ENCODE data around the gene CXCR5.

Gene CXCR5

DNA sequence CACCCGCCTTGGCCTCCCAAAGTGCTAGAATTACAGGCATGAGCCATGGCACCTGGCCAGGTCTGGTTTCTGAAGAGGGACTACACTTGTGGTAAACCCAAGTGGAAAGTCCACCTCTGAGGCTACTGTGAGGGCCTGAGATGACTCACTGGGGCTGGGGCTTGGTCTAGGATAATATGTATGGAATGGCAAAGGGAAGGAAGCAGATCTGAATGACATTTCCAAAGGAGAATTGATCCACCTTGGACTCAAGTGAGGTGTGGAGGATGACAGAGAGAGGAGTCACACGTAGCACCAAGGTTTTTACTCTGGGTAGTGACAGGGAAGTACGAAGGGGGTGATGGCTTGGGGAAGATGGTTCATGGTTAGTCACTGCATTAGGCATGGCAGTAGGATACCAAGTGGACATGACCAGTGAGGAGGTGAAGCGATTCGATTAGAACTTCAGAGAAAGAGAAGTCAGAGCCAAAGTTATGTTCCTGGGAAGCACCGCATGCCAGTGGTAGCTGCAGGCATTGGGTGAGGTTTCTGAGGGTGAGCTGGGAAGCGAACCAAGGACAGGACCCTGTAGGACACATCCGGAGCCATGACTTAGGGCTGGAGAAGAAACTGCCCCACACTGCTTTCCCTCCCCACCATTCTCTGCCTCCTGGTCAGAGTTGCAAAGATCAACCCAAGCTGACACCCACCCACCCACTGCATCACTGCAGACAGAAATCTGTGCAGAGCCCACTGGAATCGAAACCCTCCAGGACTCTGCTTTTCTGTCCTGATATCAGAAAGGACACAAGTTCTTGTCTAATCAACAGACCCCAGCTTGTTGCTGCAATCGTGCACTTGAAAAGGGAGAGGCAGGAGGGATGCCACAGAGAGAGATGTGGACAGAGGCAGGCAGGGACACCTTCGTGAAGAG lies 55.1 kb downstream of the CXCR5 start:
- intact Hi-C loops (cut with DNase I), result loop anchor here (10.0 kb wide), 1 partner anchor 244 kb away; no protein-coding TSS in a partner anchor
- no peak for DNase-seq

GRCh38 chr11:118939404-118939915 lies 55.8 kb downstream of the CXCR5 start:
- intact Hi-C loops (cut with DNase I), result loop anchor here (10.0 kb wide), 1 partner anchor 245 kb away; no protein-coding TSS in a partner anchor

DNA sequence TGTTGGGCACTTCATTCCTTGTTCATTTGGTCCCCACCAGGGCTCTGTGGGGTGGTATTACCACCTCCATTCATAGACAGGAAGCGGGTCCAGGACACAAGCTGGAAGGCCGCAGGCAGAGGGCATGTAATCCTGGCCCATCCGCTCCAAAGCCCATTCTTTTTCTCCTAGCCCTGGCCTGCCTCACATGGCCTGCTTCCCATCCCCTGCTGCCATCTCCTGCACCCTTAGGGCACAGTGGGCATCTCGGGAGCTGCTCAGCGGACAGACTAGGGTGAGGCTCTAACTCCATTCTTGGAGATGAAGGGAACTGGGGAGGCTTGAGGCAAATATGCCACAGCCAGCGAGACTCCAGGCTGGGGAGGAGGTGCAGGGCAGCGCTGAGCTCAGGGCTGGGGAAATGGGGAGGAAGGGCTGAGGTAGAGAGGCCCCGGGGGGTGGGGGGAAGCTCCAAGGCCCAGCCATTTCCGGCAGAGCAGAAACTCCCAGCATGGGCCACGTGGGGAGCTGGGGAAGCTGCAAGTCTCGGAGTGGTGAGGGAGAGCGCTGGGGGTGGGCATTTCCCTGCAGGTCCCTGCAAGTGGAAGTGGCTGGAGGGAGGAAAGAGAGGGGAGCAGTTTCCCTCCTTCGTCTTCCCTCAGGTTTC lies 56.4 kb downstream of the CXCR5 start:
- peak in 13 of 42 donors; percentile 31 to 66 (median 45) for DNase-seq
- intact Hi-C loops (cut with DNase I), result loop anchor here (10.0 kb wide), 1 partner anchor 245 kb away; no protein-coding TSS in a partner anchor

More at GRCh38 chr11:118939404-118939915, 55.8 kb downstream of the CXCR5 start:
- DNase-seq, result peak in 4 of 42 donors; percentile 21 to 59 (median 50)

DNA sequence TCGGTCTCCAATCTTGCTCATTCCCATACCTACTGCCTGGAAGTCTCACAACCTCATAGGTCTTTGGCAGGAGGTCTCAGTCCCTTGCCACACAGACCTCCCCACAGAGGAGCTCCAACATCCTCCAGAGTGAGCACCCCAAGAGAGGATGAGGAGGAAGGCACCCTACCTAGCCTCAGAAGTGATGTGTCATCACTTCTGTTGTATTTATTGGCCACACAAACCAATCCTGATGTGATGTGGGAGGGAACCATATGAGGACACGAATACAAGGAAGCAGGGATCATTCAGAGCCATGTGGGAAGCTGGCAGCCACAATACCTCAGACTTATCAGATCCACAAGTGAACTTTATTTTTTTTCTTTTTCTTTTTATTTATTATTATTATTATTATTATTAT lies 63.4 kb downstream of the CXCR5 start:
- intact Hi-C loops (cut with DNase I), result no loop called here

More for the DNA sequence above, 63.4 kb downstream of the CXCR5 start:
- no peak for DNase-seq
